Measurements from ENCODE around the gene PRKCZ. TPM values are rescaled to one million over a fixed set of nuclear protein-coding genes. Genes with fewer than 3 reads are reported as not detected.

Gene PRKCZ
- total RNA-seq, 1 donor, result 1.6 TPM

GRCh38 chr1:2095981-2096736, 45.9 kb downstream of the PRKCZ start:
- H3K4me3 ChIP-seq (ENCODE audit: low read depth, low read length), result no peak overlapping the region
- DNase-seq (ENCODE audit: low read depth), result no peak
- no peak for TF ChIP-seq CTCF (IDR thresholded peaks at IDR 0.05; ENCODE audit: insufficient read depth, low read length)

GRCh38 chr1:2097386-2098300, 47.4 kb downstream of the PRKCZ start:
- DNase-seq (ENCODE audit: low read depth), result no peak
- H3K4me3 ChIP-seq (ENCODE audit: low read depth, low read length), result no peak overlapping the region
- no peak for TF ChIP-seq CTCF (IDR thresholded peaks at IDR 0.05; ENCODE audit: insufficient read depth, low read length)

DNA sequence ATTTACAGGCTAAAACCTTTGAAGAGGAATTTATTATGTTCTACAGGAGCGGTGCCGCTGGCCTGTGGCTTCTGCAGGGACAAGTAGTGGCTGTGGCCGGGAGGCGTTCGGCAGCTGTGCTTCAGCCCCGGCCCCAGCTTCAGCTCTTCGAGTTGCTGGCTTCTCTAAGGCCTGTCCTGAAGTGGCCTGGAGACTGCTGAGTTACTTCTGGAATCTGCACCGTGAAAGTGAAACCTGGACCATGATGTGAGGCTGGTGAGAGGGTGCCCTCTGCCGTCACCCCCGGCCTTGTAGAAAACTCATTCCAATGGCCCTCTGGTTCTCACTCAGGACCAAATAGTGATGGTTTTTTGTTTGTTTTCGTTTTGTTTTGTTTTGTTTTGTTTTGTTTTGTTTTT, 48.1 kb downstream of the PRKCZ start:
- no peak for DNase-seq (ENCODE audit: low read depth)
- TF ChIP-seq CTCF (IDR thresholded peaks at IDR 0.05; ENCODE audit: insufficient read depth, low read length), result no peak
- no peak overlapping the region for H3K4me3 ChIP-seq (ENCODE audit: low read depth, low read length)

DNA sequence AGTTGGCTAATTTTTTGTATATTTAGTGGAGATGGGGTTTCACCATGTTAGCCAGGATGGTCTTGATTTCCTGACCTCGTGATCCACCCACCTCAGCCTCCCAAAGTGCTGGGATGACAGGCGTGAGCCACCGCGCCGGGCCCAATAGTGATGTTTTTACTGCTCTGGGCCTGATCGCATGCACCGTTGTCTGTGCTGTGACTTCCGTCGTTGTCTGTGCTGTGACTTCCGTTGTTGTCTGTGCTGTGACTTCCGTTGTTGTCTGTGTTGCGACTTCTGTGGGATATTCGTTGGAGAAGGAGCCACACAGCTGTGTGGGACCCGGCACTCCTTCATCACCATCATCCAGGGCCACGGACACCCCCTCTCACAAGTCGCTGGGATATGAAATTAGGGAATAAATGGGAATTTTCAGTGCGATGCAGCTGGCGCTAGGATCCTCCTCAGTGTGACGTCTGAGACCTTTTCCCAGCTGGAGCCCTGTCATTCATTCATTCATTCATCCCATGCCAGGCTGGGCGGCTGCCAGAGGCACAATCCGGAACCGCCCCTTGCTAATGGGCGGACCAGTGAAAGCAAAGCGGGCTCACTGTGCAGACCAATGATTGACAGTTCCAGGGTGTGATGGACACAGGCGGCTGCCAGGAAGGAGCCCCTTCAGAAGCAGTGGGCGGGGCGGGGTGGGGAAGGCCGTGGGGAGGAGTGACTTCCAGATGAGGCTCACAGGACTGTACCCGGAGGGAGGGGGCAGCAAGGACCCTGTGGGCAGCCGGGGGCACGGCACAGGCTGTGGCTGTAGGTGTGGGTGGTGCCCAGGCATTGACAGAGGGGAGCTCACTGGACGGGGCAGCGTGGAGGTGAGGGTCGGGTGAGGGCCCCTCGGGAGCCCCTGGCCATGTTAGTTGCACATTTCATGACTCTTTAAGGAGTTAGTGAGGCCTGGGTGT, 48.9 kb downstream of the PRKCZ start:
- TF ChIP-seq CTCF (IDR thresholded peaks at IDR 0.05; ENCODE audit: insufficient read depth, low read length), result no peak
- no peak overlapping the region for H3K4me3 ChIP-seq (ENCODE audit: low read depth, low read length)
- DNase-seq (ENCODE audit: low read depth), result no peak

DNA sequence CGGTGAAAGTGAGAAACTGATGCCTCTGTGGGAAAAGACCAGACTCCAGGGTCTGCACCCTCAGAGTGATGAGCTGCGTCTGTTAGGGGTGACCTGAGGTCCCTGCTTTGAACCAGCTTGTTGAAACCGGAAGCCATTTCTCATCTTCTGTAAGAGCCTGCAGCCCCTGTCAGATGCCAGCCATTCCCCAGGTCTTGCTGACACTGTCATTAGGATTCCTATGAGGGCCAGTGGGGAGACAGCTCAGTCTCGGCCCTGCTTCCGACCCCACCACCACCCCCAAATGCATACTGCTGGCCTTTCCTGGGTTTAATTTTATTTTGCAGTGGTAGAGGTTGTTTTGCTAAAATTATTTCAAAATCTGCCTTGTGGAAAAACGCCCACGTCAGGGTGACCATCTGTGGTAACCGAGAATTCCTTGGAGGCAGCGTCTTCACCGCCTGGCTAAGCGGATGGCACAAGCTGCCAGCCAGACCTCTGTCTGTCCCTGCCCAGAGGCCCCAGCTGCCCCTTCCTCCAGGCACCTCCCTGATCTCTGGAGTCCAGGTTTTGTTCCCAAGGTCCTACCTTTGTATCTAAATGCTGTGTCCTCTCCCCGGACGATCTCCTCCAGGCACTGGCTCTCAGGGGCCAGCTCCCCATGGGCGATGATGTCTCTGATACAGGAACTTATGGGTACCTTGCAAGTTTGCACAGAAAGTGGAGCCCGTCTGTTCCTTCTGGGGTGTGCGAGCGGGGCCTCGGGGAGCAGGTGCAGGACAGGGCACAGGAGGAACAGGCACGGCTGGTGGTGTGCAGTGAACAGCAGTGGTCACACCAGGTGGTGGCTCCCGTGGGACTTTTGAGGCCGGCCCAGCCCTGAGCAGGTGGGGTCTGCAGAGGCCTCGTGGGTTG, 49.9 kb downstream of the PRKCZ start:
- H3K4me3 ChIP-seq (ENCODE audit: low read depth, low read length), result no peak overlapping the region
- DNase-seq (ENCODE audit: low read depth), result no peak
- TF ChIP-seq CTCF (IDR thresholded peaks at IDR 0.05; ENCODE audit: insufficient read depth, low read length), result no peak
